Lower leg skin (tissue), 4 donors: ENCODE measurements around the gene MBD5. TPM values are rescaled to one million over a fixed set of nuclear protein-coding genes. Genes with fewer than 3 reads are reported as not detected.

ENCODE experiments used
- DNase-seq, 2 donors: peaks; one replicate each; pipeline ENCODE4 v3.0.0-alpha.2; 2019; ENCODE audit warnings: low spot score in 2 of 2
- H3K4me3 ChIP-seq: fragments of 200-600 bp; sonication (generic); 2 replicates; pipeline ENCODE4 v1.5.1; 2017; ENCODE audit warnings: mild to moderate bottlenecking, low read depth; ENCODE audit not compliant: poor library complexity, severe bottlenecking
- POLR2A ChIP-seq, 2 donors: fragments of 450-650 bp; IDR thresholded peaks; one replicate each; pipeline ENCODE4 v1.6.1; 2016 to 2017; ENCODE audit warnings: antibody characterized with exemption in 2 of 2, mild to moderate bottlenecking in 1 of 2, moderate library complexity in 1 of 2
- WGBS, 2 donors: methylation state at CpG; one replicate each; pipeline ENCODE4 v1.1.5; 2018; 5-methylcytosine and 5-hydroxymethylcytosine counted together
- intact Hi-C: fragments of 100-400 bp; cut with DNase I; formaldehyde crosslinking; loops from one replicate; pipeline ENCODE4 v1.15.0; 2023; ENCODE audit warnings: low total_unique reads
- total RNA-seq, 4 donors: library from RNA; depleted of rRNA; stranded (reverse); fragments of >200 nt; gene quantifications; one replicate each; pipeline ENCODE4 v1.1.0, GENCODE V29; 2016
- TF ChIP-seq, protein P1 (sequence below), 3 donors: fragments of 450-650 bp; IDR thresholded peaks; one replicate each; pipeline ENCODE4 v1.5.1; 2016; ENCODE audit warnings: antibody characterized with exemption in 3 of 3, mild to moderate bottlenecking in 3 of 3, moderate library complexity in 2 of 3

MBD5 gene
- total RNA-seq, 4 donors from 2014 or later, result 13.5 to 22.3 (median 17.4) TPM

DNA sequence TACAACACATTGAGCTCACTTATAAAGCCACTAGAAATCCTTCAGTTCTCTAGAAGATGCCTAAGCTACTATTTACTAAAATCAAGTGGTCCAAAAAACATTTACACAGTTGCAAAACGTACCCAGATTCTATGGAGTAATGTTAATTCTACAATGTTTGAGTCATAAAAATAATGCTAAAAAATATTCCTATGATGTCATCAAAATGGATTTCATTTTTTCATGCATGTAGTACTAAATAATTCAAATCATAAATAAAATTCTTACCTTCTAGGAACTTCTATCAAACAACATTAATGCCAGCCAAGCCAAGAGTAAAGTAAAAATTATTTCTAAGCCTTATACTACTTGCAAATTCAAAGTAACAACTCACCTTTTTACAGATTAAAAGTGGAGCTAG lies 454.7 kb downstream of the MBD5 start:
- TF ChIP-seq, protein P1, sequence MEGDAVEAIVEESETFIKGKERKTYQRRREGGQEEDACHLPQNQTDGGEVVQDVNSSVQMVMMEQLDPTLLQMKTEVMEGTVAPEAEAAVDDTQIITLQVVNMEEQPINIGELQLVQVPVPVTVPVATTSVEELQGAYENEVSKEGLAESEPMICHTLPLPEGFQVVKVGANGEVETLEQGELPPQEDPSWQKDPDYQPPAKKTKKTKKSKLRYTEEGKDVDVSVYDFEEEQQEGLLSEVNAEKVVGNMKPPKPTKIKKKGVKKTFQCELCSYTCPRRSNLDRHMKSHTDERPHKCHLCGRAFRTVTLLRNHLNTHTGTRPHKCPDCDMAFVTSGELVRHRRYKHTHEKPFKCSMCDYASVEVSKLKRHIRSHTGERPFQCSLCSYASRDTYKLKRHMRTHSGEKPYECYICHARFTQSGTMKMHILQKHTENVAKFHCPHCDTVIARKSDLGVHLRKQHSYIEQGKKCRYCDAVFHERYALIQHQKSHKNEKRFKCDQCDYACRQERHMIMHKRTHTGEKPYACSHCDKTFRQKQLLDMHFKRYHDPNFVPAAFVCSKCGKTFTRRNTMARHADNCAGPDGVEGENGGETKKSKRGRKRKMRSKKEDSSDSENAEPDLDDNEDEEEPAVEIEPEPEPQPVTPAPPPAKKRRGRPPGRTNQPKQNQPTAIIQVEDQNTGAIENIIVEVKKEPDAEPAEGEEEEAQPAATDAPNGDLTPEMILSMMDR (IDR thresholded peaks at IDR 0.05), result no peak
- no peak for TF ChIP-seq POLR2A (IDR thresholded peaks at IDR 0.05)
- no peak for DNase-seq
- 86 to 94% methylated on average over 1 of the region's 1 CpG for WGBS, 2 donors
- no peak overlapping the region for H3K4me3 ChIP-seq
- intact Hi-C loops, result no loop called here

DNA sequence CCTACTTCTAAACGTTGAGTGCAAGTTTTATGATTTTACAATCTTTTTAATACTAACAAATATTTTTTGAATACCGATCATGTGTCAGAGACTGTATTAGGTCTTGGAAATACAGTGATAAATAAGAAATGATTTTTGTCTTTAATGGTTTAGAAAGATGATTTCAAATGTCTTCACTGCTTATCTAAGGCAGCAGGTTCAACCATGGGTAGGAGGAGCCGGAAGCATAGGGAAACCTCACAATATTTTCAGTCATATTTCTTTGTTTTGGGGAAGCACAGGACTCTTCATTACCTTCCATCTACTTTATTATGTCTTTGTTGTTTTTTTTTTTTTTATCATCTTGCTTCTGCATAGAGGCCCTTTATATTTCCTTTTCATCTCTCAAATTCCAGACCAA lies 458.5 kb downstream of the MBD5 start:
- TF ChIP-seq, protein P1 (IDR thresholded peaks at IDR 0.05), result no peak
- TF ChIP-seq POLR2A (IDR thresholded peaks at IDR 0.05), result no peak
- DNase-seq, result no peak
- no peak overlapping the region for H3K4me3 ChIP-seq
- 82 to 83% methylated on average over 3 of the region's 3 CpGs for WGBS, 2 donors
- intact Hi-C loops, result no loop called here

DNA sequence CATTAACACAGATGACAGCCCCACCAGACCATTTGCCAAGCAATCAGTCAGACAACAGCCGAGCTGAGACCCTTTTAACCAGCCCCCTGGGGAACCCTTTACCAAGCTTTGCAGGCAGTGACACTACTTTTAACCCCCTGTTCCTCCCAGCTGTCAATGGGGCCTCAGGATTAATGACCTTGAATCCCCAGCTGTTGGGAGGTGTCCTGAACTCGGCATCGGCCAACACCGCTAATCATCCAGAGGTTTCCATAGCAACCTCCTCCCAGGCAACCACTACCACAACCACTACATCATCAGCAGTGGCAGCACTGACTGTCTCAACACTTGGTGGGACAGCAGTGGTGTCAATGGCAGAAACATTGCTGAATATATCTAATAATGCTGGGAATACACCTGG lies 462.8 kb downstream of the MBD5 start:
- H3K4me3 ChIP-seq, result no peak overlapping the region
- 59 to 67% methylated on average over 4 of the region's 4 CpGs for WGBS, 2 donors
- intact Hi-C loops, result no loop called here
- no peak for DNase-seq
- no peak for TF ChIP-seq POLR2A (IDR thresholded peaks at IDR 0.05)
- TF ChIP-seq, protein P1 (IDR thresholded peaks at IDR 0.05), result no peak

DNA sequence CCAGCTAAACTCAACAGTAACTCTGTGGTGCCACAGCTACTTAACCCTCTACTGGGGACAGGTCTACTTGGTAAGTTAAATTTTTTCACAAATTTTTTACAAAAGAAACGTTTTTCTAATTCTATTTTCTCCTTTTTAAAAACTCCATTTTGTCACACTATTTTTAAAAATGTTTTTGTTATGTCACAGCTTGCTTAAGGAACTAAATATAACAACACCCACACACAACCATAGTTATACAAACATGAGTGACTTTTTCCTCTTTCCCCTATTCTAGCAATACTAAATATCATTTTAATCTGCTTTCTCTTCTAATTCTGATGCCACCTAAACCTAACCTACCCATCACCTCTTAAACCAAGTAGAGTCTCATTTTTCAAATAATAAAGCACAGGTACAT lies 463.2 kb downstream of the MBD5 start:
- intact Hi-C loops, result no loop called here
- WGBS, 2 donors, result 60 to 71% methylated on average over 1 of the region's 1 CpG
- no peak for DNase-seq
- TF ChIP-seq POLR2A (IDR thresholded peaks at IDR 0.05), result no peak
- TF ChIP-seq, protein P1 (IDR thresholded peaks at IDR 0.05), result no peak
- no peak overlapping the region for H3K4me3 ChIP-seq

DNA sequence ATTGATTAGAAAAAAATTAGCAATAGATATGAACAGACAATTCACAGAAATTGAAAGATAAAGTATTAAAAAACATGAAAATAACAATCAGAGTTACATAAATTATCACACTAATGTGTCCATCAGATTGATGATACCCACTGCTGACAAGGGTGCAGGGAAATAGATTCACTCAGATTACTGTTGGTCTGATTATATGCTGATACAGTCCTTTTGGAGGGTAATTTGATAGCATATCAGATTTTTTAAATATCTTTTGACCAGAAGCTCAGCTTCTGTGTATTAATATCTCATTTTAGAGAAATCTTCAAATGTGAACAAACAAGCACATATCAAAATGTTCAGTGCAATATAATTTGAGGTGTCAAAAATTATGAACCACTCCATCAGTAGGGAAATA lies 465.8 kb downstream of the MBD5 start:
- TF ChIP-seq, protein P1 (IDR thresholded peaks at IDR 0.05), result no peak
- no peak for TF ChIP-seq POLR2A (IDR thresholded peaks at IDR 0.05)
- intact Hi-C loops, result no loop called here
- no peak for DNase-seq
- H3K4me3 ChIP-seq, result no peak overlapping the region

DNA sequence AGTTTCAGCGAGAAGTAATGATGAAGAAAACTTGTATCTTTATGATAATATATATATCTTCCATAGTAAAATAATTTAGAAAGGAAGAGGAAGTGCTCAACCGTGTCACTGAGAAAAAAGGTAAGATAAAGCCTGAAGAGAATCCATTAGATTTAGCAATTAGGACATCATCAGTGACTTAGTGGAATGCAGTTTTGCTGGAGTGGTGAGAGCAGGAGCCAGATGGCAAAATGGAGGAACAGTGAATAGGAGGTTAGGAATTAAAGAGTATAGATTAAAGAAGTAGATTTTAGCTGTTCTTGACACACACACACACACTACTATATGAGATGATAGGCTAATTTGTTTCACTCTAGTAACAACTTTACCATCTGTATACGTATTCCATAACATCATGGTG lies 466.5 kb downstream of the MBD5 start:
- no peak overlapping the region for H3K4me3 ChIP-seq
- TF ChIP-seq POLR2A (IDR thresholded peaks at IDR 0.05), result no peak
- TF ChIP-seq, protein P1 (IDR thresholded peaks at IDR 0.05), result no peak
- no peak for DNase-seq
- intact Hi-C loops, result no loop called here
- 80 to 86% methylated on average over 3 of the region's 3 CpGs for WGBS, 2 donors
